Left kidney (tissue), 8 donors: ENCODE results near the gene ACVR2A. TPM values are rescaled to one million over a fixed set of nuclear protein-coding genes. Genes with fewer than 3 reads are reported as not detected.

Experiments used
- DNase-seq: peaks from one replicate; pipeline ENCODE4 v3.0.0-alpha.2; 2013
- long read RNA-seq, 8 donors: transcript quantifications; one replicate each; lab custom pipeline, GENCODE V29; 2026
- polyA plus RNA-seq: library from polyadenylated mRNA; unstranded; fragments of 120-200 nt; gene quantifications from one replicate; pipeline ENCODE4 v1.2.1, GENCODE V29; 2013; ENCODE audit not compliant: insufficient read length

The ACVR2A gene
- 33.0 TPM for polyA plus RNA-seq
- long read RNA-seq, donor 1, full-length matches to known transcripts = 13 of 13 reads
- long read RNA-seq, donor 1, partial matches to known transcripts = 0 of 13 reads
- long read RNA-seq, donor 1, other reads (novel, unspliced or antisense) = 0 of 13 reads
- long read RNA-seq, donor 2, full-length matches to known transcripts = 16 of 52 reads
- long read RNA-seq, donor 2, partial matches to known transcripts = 10 of 52 reads
- long read RNA-seq, donor 2, other reads (novel, unspliced or antisense) = 26 of 52 reads
- long read RNA-seq, donor 3, full-length matches to known transcripts = 3 of 3 reads
- long read RNA-seq, donor 3, partial matches to known transcripts = 0 of 3 reads
- long read RNA-seq, donor 3, other reads (novel, unspliced or antisense) = 0 of 3 reads
- long read RNA-seq, donor 4 = 0 reads
- long read RNA-seq, donor 5, full-length matches to known transcripts = 9 of 9 reads
- long read RNA-seq, donor 5, partial matches to known transcripts = 0 of 9 reads
- long read RNA-seq, donor 5, other reads (novel, unspliced or antisense) = 0 of 9 reads
- long read RNA-seq, donor 6, full-length matches to known transcripts = 13 of 13 reads
- long read RNA-seq, donor 6, partial matches to known transcripts = 0 of 13 reads
- long read RNA-seq, donor 6, other reads (novel, unspliced or antisense) = 0 of 13 reads
- long read RNA-seq, donor 7, full-length matches to known transcripts = 15 of 116 reads
- long read RNA-seq, donor 7, partial matches to known transcripts = 47 of 116 reads
- long read RNA-seq, donor 7, other reads (novel, unspliced or antisense) = 54 of 116 reads
- long read RNA-seq, donor 8, full-length matches to known transcripts = 4 of 4 reads
- long read RNA-seq, donor 8, partial matches to known transcripts = 0 of 4 reads
- long read RNA-seq, donor 8, other reads (novel, unspliced or antisense) = 0 of 4 reads

DNA sequence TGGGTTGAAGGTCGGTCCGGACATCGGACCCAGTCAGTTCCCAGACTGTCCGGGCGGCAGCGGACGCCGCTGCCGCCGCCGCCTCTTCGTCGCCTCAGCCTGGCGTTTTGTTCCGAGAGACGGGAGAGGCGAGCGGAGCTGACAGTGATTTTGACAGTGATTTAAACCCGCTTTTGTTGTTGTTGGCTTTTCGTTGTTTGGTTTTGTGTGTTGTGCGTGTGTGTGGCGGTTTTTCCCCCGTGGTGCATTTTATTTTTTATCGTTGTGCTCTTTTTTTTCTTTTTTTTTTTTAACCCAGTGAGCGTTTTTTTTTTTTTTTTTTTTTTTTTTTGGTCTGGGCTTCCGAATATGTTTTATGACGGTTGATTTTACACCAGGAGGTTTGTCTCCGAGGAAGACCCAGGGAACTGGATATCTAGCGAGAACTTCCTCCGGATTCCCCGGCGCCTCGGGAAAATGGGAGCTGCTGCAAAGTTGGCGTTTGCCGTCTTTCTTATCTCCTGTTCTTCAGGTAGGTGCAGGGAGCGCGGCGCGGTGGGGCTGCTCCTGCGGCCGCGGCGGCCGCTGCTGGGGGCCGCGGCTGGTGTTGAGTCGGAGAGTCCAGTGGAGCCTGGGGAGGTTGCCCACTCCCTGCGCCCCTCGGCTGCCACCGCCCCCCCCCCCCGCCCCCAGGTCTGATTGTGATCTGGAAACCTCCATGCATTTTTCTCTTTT, at the start of gene ACVR2A:
Gene ACVR2A, plus strand, starts transcription at position 333 of the 714 bp plus-strand sequence. Its CDS starts 124 bp downstream, at position 457.
- DNase-seq = peak; percentile 68

DNA sequence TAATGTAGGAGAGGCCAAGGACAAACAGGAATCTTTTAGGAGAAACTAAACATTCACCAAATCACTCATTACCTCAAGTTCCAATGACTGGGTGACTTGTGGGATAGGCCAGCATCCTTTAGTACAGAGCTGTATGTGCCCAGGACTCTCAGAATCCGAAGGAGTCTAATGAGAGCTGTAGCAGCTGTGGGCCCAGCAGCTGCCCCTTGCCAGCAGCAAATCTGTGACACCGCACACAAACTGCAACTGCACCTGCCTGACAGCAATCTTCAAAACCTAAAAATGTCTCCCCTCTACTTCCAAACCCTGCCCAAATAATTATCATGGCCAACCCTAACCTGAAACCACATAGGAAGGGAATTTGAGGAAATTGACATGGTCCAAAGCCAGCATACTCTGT, 44.5 kb upstream of the ACVR2A start:
- DNase-seq = no peak

DNA sequence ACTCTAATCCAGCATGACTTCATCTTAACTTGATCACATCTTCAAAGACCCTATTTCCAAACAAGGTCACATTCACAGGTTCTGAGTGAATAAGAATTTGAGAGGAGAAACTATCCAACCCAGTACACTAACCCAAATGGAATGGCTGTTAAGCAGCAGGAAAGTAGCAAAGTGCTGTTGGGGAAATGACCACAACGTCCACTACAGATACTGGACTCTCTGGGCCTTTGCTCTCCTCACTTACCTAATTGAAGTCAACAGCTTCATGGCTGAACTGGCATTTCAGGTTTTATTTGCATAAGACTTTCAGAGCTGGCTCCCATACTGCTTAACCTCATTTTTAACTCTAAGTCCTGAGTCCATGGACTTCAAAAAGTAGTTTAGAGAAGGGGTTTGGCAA, 38.0 kb upstream of the ACVR2A start:
- no peak for DNase-seq

DNA sequence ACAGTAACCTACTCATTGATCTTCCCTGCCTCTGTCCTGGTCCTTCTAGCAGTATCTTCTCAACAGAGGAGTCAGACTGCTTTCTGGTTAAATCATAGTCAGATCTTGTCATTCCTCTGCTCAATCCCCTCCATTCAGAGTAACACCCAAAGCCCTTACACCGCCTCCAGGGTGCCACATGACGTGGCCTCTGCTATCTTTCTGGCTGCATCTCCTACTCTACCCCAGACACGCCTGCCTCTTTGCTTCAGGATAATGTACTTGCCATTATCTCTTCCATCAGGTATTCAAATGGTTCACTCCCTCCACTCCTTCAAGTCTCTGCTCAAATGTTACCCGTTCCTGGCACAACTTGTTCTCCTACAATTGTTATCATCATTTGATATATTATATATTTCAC, 36.3 kb upstream of the ACVR2A start:
- no peak for DNase-seq

DNA sequence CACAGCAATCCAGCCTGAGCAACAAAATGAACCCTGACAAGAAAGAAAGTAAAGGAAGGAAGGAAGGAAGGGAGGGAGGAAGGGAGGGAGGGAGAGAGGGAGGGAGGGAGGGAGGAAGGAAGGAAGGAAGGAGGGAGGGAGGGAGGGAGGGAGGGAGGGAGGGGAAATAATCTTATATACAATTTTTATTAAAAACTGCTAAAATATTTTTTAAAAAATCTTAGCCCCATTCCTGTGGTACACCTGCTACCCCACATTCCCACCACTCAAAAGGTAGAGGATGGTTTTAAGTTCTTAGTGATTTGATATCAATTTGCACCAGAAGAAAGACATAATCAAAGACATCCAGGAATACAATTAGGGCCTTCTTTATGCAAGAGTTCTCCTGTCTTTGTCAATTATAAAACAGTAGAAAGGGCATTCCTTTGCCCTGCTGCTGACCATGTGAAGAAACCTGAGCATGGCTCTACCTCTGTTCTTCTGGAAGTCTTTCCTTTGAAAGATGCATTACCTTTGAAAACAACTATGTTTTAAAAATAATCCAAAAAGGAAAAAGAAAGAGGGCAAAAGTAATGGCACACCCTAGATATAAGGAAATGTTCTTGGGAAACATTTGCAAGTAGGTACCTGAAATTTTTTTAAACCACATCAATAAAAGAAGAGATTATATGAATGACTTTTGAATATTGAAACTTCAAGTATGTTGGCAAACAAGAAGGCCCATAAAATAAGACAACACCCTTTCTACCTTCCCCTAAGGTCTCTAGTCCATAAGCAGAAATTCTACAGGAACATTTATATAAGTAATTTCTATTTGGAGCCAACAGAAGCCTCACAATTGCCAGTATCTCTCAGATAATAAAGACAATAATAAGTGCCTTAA, 33.7 kb upstream of the ACVR2A start:
- no peak for DNase-seq

DNA sequence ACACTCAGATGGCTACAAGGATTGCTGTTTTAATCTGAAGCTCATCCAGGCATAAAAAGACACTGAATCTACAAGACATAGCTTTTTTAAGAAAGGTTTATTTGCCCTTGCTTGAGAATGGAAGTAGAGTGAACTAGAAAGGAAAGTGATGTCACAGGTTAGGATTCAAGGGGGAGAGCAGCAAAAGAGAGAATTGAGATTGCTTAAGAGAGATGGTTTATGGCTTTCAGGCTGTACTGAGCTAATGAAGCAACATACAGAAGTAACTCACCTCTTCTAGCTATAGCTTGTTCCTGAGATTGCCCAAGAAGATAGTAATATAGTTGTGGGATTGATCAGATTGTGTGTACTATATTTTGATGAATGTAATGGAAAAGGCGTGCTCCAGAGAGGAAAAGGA, 26.1 kb upstream of the ACVR2A start:
- DNase-seq = no peak

DNA sequence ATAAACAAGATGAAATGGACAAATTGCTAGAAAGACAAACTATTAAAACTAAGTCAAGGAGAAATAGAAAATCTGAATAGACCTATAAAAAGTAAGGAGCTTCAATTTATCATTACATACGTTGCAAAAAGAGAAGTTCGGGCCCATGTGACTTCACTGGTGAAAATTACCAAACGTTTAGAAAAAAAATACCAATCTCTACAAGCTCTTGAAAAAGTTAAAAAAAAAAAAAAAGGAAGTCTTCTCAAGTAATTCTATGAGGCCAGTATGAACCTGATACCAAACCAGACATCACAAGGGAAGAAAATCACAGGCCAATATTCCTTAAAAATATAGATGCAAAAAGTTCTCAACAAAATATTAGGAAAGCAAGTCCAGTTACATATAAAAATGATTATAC, 20.2 kb upstream of the ACVR2A start:
- DNase-seq = no peak

DNA sequence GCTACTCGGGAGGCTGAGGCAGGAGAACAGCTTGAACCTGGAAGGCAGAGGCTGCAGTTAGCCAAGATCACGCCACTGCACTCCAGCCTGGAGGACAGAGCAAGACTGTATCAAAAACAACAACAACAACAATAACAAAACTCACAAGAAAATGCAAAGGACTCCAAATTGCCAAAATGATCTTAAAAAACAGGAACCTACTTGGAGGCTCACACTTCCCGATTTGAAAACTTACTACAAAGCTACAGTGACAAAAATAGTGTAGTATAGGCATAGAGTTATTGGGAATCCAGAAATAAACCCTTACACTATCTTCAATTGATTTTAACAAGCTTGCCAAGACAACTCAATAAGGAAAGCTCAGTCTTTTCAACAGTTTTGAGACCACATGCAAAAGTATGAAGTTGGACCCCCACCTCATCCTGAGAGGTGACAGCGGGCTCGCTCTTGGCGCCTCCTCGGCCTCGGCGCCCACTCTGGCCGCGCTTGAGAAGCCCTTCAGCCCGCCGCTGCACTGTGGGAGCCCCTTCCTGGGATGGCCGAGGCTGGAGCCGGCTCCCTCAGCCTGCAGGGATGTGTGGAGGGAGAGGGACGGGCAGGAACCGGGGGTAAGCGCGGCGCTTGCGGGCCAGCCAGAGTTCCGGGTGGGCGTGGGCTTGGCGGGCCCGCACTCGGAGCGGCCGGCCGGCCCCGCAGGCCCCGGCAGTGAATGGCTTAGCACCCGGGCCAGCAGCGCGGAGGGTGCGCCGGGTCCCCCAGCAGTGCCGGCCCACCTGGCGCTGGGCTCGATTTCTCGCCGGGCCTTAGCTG, 18.3 kb upstream of the ACVR2A start:
- DNase-seq = no peak

DNA sequence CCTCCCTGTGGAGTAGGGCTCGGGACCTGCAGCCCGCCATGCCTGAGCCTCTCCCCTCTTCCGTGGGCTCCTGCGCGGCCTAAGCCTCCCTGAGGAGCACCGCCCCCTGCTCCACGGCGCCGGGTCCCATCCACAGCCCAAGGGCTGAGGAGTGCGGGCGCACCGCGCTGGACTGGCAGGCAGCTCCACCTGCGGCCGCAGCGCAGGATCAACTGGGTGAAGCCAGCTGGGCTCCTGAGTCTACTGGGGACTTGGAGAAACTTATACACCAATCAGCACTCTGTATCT, 17.8 kb upstream of the ACVR2A start:
- no peak for DNase-seq

DNA sequence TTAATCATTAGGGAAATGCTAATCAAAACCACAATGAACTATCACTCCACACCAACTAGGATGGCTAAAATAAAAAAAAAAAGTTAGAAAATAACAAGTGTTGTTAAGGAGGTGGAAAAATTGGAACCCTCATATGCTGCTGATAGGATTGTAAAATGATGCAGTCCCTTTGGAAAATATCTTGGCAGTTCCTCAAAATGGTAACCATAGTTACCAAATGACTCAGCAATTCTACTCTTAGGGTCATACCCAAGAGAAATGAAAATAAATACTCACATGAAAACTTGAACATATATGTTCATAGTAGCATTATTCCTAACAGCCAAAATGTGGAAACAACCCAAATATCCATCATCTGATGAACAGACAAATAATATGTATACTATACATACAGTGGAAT, 15.7 kb upstream of the ACVR2A start:
- no peak for DNase-seq

DNA sequence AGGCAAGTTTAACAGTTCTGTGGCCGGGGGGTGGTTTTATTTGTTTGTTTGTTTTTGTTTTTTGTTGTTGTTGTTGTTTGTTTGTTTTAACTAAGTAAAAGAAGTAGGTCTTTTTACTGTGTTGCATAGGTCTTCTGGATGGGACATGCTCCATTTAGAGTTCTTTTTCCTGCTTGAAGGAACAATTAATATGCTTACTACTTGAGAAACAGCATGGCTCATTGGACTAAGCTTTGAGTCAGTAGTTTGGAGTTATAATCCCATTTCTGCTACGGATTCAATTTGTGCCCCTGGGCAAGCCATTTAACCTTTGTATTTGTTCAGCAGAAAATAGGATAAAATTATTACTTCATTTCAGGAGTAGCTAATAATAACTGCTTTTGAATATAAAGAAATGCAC, 8.7 kb upstream of the ACVR2A start:
- no peak for DNase-seq

DNA sequence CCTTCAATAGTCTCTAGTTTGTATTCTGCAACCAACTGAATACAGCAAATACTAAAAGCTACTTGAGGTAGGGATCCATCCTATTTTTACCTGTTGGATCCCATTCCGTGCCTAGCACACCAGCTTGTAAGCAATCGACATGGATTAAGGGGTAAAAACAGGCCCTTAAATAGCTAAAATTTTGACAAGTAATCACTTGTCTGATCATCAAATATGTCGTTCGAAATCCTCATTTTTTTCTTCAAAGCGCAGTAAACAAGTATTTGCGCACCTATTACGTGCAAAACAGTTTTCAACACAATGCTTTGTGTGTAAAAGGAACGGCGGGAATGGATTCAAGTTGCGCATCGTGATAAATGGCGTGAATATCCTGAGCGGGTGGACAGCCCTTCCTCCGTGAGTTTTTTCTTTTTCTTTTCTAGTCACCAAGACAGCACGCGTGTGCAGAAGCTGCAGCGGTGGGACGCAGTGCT, 1.4 kb upstream of the ACVR2A start:
- DNase-seq = peak; percentile 32

DNA sequence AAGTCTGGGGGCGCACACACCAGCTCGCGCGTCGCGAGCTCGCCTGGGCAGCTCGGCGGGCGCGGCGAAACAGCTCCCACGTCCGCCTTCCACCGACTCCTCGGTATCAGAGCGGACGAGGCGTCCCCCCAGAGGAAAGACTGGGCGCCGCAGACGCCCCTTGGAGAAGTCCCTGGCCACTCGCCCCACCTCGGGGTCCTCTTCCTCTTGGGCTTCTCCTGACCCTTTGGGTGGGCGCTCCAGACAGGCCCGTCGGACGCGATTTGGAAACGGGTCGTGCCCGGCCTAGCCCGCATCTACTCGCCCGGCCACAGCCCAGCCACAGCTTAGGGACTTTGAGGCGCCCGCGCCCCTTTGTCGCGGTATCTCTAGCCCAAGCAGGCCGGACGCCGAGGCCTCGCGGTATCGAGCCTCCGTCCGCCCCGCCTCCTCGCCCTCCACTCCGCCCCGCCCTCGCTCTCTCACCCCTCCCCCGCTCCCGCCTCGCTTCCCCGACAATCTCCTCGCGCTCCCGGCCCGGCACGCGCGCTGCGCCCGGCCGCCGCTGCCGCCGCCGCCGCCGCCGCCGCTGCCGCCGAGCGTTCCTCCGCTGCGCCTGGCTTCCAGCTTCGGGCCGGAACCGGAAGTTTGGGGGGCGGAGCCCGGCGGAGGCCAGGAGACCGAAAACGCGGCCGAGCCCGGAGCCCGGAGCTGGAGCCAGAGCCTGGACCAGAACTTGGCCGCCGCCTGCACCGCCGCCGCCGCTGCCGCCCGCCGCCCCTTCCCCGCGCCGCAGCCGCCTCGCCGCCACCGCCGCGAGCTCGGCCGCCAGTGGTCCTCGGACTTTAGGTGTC, 749 bp upstream of the ACVR2A start:
- peak; percentile 90 for DNase-seq

DNA sequence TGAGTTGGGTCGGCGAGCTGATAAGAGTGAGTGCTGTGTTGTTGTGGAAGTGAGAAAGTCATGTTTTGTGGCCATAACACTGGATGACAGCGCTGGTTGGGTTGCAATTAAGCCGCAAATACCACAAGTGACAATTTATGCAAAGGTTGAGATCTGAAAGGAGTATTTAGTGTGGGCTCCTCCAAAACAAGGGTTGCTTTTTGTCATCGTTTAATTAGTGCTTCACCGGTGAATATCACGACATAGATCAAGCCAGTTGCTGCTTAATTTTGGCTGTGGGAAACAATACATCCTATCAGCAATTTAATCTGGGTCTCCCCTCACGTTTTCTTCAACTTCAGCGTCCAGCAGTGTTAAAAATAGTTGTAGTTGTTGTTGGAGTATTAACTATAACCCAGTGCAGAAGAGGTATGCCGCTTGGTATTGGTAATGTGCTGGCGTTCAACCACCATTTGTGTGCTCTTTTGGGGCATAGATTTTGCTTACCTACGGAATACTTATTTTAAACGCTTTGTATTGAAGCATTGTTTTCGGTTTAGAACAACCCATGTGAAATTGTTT, 662 bp downstream of the ACVR2A start:
- DNase-seq = peak; percentile 21

DNA sequence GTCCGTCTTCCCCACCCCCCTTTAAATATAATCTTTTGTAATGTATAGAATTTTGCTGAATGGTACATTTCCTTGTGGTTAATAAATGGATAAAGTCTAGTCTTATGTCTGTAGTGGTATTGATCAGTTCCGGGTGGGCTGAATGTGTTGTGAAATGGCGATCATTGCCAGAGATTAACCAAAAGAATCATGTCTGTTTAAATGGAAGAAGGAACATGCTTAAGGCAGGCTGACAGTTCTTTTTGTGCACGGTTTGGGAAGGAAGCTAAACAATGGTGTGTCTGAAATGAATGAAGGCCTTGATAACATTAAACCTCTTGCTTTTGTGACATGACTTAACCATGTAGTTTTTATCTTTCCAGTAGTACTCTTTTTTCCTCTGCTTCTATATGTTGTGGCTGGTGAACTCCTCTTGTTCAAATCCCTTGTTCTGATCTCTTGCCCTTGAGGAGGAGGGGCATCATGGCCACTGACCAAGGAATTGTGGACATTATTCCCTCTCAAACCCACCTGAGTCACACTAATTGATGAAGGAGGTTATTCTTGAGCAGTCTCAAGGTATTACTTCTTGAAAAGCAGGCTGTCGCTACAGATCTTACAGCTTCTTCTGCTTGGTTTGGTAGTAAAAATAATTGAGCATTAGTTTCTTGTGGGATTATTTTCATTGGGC, 1.7 kb downstream of the ACVR2A start:
- peak; percentile 15 for DNase-seq

DNA sequence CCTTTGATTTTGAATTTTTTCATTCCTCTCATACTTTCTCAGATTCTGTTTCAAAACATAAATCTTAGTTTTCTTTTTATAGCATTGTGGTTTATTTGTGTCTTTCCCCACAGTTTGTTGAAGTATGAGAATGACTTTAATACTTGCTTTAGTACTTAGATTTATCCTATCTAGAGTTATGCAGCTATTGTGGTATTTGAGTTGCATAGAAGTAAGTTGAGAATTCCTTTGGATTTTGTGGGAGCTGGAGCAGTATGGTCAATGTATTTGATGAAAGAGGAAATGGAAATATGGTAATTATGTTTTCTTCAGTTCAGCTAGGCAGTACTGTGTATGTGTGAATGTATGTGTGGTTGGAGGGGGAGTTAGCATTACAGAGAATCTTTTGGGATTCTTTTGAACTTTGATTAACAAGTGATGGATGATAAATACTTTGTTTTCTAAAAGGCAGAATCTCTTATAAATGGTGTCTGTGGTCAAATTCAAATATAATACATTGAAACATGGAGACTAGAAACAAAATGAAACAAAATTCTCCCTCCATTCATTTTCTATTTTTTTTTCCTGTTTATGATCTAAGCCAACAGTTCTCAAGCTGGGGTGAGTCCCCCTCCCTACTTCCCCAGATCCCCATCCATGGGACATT, 3.0 kb downstream of the ACVR2A start:
- no peak for DNase-seq

DNA sequence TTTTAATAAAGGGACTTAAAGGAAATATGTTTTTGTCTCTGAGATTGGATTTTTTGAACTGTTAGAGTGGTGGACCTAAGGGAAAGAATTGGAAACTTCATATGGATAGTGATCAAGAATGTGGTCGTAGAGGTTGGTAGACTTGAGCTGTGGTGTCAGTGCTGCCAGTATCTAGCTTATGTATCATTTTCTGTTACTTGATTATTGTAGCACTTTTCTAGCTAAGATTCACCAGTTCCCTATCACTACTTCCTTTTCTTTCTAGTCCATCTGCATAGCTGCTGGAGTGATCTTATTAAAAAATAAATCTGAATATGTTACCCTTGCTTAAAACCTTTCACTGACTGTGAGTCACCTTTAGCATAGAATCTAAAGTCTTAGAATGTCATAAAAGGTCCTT, 6.0 kb downstream of the ACVR2A start:
- DNase-seq = no peak

DNA sequence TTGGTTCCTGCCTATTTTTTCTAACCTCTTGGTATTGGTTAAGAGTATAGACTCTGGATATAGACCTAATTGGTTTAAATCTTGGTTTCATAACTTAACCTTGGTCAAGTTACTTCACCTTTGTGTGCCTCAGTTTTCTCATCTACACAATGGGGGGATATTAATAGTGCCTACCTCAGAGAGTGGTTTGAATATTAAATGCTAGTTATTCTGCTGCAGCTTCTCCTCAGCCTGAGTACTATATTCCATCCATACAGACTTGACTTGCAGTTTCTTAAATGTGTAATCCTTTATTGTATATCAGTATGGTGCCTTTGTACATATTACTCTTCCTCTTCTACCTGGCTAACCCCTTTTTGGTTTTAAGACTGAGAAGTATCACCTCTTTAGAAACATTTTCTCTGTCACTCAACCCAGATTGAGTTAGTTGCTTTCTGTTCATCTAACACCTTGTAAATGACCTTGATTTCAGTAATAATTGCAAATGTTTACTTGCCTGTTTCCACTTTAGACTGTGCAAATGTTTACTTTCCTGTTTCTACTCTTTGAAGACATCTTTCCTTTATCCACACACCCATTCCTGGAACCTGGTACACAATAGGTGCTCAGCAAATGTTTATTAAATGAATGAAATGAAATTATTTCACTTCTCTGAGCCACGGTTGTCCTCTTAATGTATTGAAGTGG, 6.6 kb downstream of the ACVR2A start:
- no peak for DNase-seq
